ENCODE results near the gene FAM72D.
"Not testable (repeated sequence)": the region's sequence is repeated elsewhere in the genome, so short reads cannot be mapped to it uniquely, and the experiment has no call there.

DNA sequence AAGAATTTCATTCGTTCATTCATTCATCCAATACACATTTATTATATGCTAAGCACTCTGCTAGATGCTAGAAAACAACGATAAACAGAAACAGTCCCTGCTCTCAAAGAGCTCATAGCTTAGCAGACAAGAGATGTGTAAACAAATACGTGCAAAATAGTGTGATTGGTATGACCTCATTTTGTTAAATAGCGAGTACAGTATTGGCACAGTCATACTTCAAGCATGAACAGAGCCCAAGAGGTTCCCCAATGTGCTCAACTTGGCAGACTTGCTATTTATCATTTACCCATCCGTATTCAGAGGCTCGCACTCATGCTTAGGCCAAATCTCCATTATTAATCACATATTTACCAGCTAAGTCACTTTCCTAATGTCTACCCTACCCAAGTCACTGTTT is 24.2 kb upstream of the FAM72D start:
- TF ChIP-seq, protein P1, sequence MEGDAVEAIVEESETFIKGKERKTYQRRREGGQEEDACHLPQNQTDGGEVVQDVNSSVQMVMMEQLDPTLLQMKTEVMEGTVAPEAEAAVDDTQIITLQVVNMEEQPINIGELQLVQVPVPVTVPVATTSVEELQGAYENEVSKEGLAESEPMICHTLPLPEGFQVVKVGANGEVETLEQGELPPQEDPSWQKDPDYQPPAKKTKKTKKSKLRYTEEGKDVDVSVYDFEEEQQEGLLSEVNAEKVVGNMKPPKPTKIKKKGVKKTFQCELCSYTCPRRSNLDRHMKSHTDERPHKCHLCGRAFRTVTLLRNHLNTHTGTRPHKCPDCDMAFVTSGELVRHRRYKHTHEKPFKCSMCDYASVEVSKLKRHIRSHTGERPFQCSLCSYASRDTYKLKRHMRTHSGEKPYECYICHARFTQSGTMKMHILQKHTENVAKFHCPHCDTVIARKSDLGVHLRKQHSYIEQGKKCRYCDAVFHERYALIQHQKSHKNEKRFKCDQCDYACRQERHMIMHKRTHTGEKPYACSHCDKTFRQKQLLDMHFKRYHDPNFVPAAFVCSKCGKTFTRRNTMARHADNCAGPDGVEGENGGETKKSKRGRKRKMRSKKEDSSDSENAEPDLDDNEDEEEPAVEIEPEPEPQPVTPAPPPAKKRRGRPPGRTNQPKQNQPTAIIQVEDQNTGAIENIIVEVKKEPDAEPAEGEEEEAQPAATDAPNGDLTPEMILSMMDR (IDR thresholded peaks at IDR 0.05): not testable (repeated sequence)
- TF ChIP-seq EP300 (IDR thresholded peaks at IDR 0.05): not testable (repeated sequence)
